ENCODE measurements around the gene SIAH3. TPM values are rescaled to one million over a fixed set of nuclear protein-coding genes. Genes with fewer than 3 reads are reported as not detected.
"Not testable (repeated sequence)": the region's sequence is repeated elsewhere in the genome, so short reads cannot be mapped to it uniquely, and the experiment has no call there.

The SIAH3 gene
- total RNA-seq, 1 donor: 0.54 TPM

GRCh38 chr13:45784755-45785675, 66.5 kb downstream of the SIAH3 start:
- DNase-seq (ENCODE audit: low read depth in 2 of 3, low spot score in 2 of 3): no peak

GRCh38 chr13:45783346-45784043, 68.1 kb downstream of the SIAH3 start:
- DNase-seq (ENCODE audit: low read depth in 2 of 3, low spot score in 2 of 3): no peak

GRCh38 chr13:45782327-45783045, 69.1 kb downstream of the SIAH3 start:
- no peak for DNase-seq (ENCODE audit: low read depth in 2 of 3, low spot score in 2 of 3)

GRCh38 chr13:45781553-45782326, 69.8 kb downstream of the SIAH3 start:
- DNase-seq (ENCODE audit: low read depth in 2 of 3, low spot score in 2 of 3): peak in 2 of 3 donors; percentile 20 to 65

GRCh38 chr13:45779901-45780300, 71.7 kb downstream of the SIAH3 start:
- DNase-seq (ENCODE audit: low read depth in 2 of 3, low spot score in 2 of 3): no peak

GRCh38 chr13:45778882-45779281, 72.7 kb downstream of the SIAH3 start:
- DNase-seq (ENCODE audit: low read depth in 2 of 3, low spot score in 2 of 3): no peak

- DNase-seq (ENCODE audit: low read depth in 2 of 3, low spot score in 2 of 3): no peak
Observed at GRCh38 chr13:45776748-45777147, 74.8 kb downstream of the SIAH3 start.

GRCh38 chr13:45775401-45775963, 76.1 kb downstream of the SIAH3 start:
- no peak for DNase-seq (ENCODE audit: low read depth in 2 of 3, low spot score in 2 of 3)

GRCh38 chr13:45773944-45774343, 77.6 kb downstream of the SIAH3 start:
- no peak for DNase-seq (ENCODE audit: low read depth in 2 of 3, low spot score in 2 of 3)

GRCh38 chr13:45773236-45773635, 78.3 kb downstream of the SIAH3 start:
- no peak for DNase-seq (ENCODE audit: low read depth in 2 of 3, low spot score in 2 of 3)

- no peak for DNase-seq (ENCODE audit: low read depth in 2 of 3, low spot score in 2 of 3)
Observed at GRCh38 chr13:45770886-45771285, 80.7 kb downstream of the SIAH3 start.

GRCh38 chr13:45768656-45769479, 82.7 kb downstream of the SIAH3 start:
- peak in 2 of 3 donors; percentile 25 to 70 for DNase-seq (ENCODE audit: low read depth in 2 of 3, low spot score in 2 of 3)

GRCh38 chr13:45765464-45765863, 86.1 kb downstream of the SIAH3 start:
- no peak for DNase-seq (ENCODE audit: low read depth in 2 of 3, low spot score in 2 of 3)

GRCh38 chr13:45763419-45763818, 88.1 kb downstream of the SIAH3 start:
- no peak for DNase-seq (ENCODE audit: low read depth in 2 of 3, low spot score in 2 of 3)

- DNase-seq (ENCODE audit: low read depth in 2 of 3, low spot score in 2 of 3): not testable (repeated sequence)
Observed at GRCh38 chr13:45757589-45757988, 94.0 kb downstream of the SIAH3 start.

GRCh38 chr13:45756498-45756897, 95.1 kb downstream of the SIAH3 start:
- not testable (repeated sequence) for DNase-seq (ENCODE audit: low read depth in 2 of 3, low spot score in 2 of 3)

- DNase-seq (ENCODE audit: low read depth in 2 of 3, low spot score in 2 of 3): no peak
Observed at GRCh38 chr13:45752510-45752909, 99.0 kb downstream of the SIAH3 start.

GRCh38 chr13:45751885-45752284, 99.7 kb downstream of the SIAH3 start:
- DNase-seq (ENCODE audit: low read depth in 2 of 3, low spot score in 2 of 3): no peak

GRCh38 chr13:45750566-45750965, 101.0 kb downstream of the SIAH3 start:
- no peak for DNase-seq (ENCODE audit: low read depth in 2 of 3, low spot score in 2 of 3)
